GM06990 (cell line): ENCODE data around the gene RAB27A.
A peak's percentile ranks its signal among the peaks of the same experiment; 100 is the strongest.
"Not testable (repeated sequence)": the region's sequence is repeated elsewhere in the genome, so short reads cannot be mapped to it uniquely, and the experiment has no call there.

ENCODE experiments used
- DNase-seq: peaks from one replicate; pipeline ENCODE4 v3.0.0-alpha.2; 2011; ENCODE audit not compliant: insufficient read length; ENCODE audit errors: extremely low read depth
- H3K27me3 ChIP-seq: replicated peaks from 2 replicates; pipeline ENCODE4 v1.6.0; 2011; ENCODE audit warnings: low read length; ENCODE audit not compliant: control insufficient read depth, insufficient read depth
- H3K36me3 ChIP-seq: 2 replicates; pipeline ENCODE4 v1.5.1; 2011; ENCODE audit warnings: low read length; ENCODE audit not compliant: control insufficient read depth, insufficient read depth
- H3K4me3 ChIP-seq: replicated peaks from 2 replicates; pipeline ENCODE4 v1.5.1; 2011; ENCODE audit warnings: low read depth, mild to moderate bottlenecking, control low read depth, low read length
- TF ChIP-seq, protein P1 (sequence below): IDR thresholded peaks from 2 replicates; pipeline ENCODE4 v1.5.1; 2011; ENCODE audit warnings: low read length, control low read depth, mild to moderate bottlenecking, inconsistent platforms; ENCODE audit not compliant: insufficient read depth, poor library complexity, severe bottlenecking

RAB27A gene

DNA sequence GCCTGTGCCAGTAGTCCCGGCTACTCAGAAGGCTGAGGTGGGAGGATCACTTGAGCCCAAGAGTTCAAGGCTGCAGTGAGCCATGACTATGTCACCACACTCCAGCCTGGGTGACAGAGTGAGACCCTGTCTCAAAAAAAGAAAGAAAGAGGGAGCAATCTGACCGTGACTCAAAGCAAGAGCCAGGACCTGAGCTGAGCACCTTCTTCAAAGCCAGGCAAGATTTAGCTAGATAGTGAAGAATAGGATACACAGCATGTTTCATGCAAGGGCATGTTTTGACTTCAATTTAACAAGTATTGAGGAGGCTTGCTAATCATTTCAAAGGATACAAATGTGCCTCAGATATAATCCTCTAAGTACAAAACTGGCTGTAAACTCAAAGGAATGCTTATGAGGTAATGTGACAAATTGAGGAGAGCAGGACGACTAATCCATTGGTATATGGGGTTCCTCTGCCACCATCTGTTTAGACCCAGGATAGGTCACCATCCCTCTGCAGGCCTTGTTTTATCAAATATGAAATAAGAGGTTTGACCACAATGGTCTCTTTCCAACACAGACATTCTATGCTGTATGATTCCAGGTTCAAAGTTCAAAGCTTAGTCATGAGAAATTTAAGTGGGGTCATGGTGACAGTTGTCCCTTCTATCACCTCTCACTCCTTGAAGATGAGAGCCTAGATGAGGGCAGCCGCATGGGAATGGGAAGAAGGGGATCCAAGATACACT lies 33.2 kb downstream of the RAB27A start:
- H3K4me3 ChIP-seq, result no peak overlapping the region
- no peak for DNase-seq
- no peaks in the 10 kb centered on the region for H3K36me3 ChIP-seq
- H3K27me3 ChIP-seq, result no peaks in the 10 kb centered on the region
- TF ChIP-seq, protein P1, sequence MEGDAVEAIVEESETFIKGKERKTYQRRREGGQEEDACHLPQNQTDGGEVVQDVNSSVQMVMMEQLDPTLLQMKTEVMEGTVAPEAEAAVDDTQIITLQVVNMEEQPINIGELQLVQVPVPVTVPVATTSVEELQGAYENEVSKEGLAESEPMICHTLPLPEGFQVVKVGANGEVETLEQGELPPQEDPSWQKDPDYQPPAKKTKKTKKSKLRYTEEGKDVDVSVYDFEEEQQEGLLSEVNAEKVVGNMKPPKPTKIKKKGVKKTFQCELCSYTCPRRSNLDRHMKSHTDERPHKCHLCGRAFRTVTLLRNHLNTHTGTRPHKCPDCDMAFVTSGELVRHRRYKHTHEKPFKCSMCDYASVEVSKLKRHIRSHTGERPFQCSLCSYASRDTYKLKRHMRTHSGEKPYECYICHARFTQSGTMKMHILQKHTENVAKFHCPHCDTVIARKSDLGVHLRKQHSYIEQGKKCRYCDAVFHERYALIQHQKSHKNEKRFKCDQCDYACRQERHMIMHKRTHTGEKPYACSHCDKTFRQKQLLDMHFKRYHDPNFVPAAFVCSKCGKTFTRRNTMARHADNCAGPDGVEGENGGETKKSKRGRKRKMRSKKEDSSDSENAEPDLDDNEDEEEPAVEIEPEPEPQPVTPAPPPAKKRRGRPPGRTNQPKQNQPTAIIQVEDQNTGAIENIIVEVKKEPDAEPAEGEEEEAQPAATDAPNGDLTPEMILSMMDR, result no peak

- no peaks in the 10 kb centered on the region for H3K27me3 ChIP-seq
- no peaks in the 10 kb centered on the region for H3K36me3 ChIP-seq
- no peak for DNase-seq
- TF ChIP-seq, protein P1, result no peak
- peak overlapping the region; percentile 23 for H3K4me3 ChIP-seq
These were observed 33.9 kb downstream of the RAB27A start for GRCh38 chr15:55255714-55256113.

DNA sequence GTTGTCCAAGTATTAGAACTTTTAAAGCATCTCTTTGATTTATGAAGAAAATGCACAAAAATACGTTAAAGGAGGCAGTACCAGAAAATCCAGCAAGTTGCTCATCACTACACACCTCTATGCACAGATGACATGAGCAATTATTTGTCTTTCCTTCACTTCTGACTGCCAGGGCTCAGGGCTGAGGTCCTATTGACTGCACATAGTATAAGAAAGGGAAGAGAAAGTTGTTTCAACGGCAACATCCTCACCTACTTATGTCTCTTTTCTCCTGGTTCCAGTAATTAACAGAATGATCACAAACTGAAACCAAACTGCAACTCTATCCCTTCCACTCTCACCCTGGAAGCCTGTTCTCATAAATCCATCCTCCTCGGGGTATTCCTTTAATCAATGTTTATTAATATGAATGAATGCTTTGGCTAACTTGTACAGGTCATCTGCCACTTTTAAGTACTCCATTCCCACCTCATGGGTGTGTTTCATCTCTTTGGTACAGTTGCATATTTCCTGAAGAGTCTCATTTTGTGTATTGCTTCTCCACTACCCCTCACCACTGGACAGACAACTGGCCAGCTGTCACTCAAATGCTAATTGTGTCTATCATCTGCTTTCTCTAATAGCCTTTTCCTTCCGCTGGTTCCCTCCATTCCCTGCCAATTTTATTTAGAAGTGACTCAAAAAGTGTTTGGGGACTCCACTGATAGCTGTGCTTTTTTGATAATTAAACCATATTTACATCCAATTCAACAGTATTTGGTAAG lies 34.5 kb downstream of the RAB27A start:
- Histone ChIP-seq H3K27me3 (no peaks in the 10 kb centered on the region), H3K36me3 (no peaks in the 10 kb centered on the region), H3K4me3 (peak overlapping the region; percentile 23; the same call in 1 of the 2 replicates)
- TF ChIP-seq, protein P1, result no peak
- DNase-seq, result no peak

DNA sequence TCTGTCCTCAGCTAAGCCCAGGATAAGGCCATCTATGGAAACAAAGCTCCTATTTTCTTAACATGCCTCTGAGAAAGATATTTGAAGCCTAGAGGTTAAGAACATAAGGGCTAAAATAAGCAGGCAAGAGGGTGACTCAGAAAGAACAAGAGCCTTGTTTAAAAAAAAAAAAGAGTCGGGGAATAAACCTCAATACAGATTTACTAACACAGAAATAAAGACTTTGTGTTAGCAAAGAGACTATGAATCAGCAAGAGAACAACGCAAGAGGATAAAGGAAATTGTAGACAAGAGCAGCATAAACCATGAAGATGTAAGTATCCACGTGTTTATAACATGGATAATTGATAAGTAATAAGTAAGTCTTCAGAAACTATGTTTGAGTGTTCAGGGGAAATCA lies 36.0 kb downstream of the RAB27A start:
- no peak for DNase-seq
- Histone ChIP-seq H3K36me3 (no peaks in the 10 kb centered on the region), H3K4me3 (no peak overlapping the region), H3K27me3 (no peaks in the 10 kb centered on the region)
- TF ChIP-seq, protein P1, result no peak

- H3K36me3 ChIP-seq, H3K4me3 ChIP-seq, H3K27me3 ChIP-seq, DNase-seq: not testable (repeated sequence)
These were observed 37.4 kb downstream of the RAB27A start for GRCh38 chr15:55252201-55252600.

DNA sequence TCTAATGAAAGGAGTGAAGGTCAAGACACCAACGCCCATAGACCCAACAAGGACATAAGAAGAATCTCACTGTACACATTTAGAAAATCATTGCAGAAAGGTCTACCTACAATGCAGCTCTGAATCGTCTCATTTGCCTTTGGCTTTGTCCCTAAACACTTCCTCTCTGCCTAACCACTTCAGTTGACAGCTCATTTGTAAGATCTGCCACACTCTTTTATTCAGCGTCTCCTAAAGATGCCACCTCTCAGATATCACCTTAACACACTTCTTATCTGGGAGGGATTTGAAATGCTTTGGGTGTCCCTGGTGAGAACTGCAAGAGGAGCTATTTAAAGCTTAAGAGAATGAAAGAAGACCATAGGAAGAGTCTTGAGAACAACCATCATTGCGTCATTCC lies 38.7 kb downstream of the RAB27A start:
- no peak for DNase-seq
- H3K4me3 ChIP-seq, result no peak overlapping the region

More for the DNA sequence above, 38.7 kb downstream of the RAB27A start:
- H3K27me3 ChIP-seq, result no peaks in the 10 kb centered on the region
- H3K36me3 ChIP-seq, result no peaks in the 10 kb centered on the region
- TF ChIP-seq, protein P1, result no peak
